Measurements from ENCODE around the gene MAP4K4. TPM values are rescaled to one million over a fixed set of nuclear protein-coding genes. Genes with fewer than 3 reads are reported as not detected.

The MAP4K4 gene
- total RNA-seq, 2 donors from 2014 or later = 60.1 to 147 TPM

DNA sequence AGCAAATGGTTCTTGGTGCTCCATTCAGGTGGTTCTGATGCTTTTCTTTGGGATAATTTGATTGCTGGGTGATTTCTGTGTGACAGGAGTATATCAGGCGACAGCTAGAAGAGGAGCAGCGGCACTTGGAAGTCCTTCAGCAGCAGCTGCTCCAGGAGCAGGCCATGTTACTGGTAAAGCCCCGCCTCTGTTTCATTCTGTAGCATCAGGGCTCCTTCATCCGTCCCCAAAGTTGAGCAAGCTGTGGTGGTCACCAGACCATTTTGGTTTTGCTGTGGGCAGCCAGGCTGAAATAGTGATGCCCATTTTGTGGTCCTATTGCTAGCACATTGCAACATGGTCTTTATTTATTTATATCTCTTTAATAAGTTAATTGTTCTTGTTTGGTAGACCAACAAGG, 161.4 kb downstream of the MAP4K4 start:
- H3K4me1 ChIP-seq (ENCODE audit: control insufficient read depth in 1 of 2, low read depth in 2 of 2) = no peaks in the 10 kb centered on the region
- TF ChIP-seq, protein P1, sequence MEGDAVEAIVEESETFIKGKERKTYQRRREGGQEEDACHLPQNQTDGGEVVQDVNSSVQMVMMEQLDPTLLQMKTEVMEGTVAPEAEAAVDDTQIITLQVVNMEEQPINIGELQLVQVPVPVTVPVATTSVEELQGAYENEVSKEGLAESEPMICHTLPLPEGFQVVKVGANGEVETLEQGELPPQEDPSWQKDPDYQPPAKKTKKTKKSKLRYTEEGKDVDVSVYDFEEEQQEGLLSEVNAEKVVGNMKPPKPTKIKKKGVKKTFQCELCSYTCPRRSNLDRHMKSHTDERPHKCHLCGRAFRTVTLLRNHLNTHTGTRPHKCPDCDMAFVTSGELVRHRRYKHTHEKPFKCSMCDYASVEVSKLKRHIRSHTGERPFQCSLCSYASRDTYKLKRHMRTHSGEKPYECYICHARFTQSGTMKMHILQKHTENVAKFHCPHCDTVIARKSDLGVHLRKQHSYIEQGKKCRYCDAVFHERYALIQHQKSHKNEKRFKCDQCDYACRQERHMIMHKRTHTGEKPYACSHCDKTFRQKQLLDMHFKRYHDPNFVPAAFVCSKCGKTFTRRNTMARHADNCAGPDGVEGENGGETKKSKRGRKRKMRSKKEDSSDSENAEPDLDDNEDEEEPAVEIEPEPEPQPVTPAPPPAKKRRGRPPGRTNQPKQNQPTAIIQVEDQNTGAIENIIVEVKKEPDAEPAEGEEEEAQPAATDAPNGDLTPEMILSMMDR (IDR thresholded peaks at IDR 0.05) = no peak
- no peak overlapping the region for H3K27ac ChIP-seq
- no peak overlapping the region for H3K4me3 ChIP-seq
- no peaks in the 10 kb centered on the region for H3K27me3 ChIP-seq (replicated peaks; ENCODE audit: insufficient read depth)
- peaks cover 22% of the 10 kb centered on the region for H3K36me3 ChIP-seq
- no peaks in the 10 kb centered on the region for H3K9me3 ChIP-seq
- DNase-seq (ENCODE audit: low spot score) (no peak), ATAC-seq (ENCODE audit: insufficient number of reproducible peaks, low FRiP score, low read depth) (no peak)

- Histone ChIP-seq H3K36me3 (peaks cover 22% of the 10 kb centered on the region), H3K9me3 (no peaks in the 10 kb centered on the region), H3K4me3 (no peak overlapping the region), H3K27me3 (replicated peaks; ENCODE audit: insufficient read depth) (no peaks in the 10 kb centered on the region), H3K27ac (no peak overlapping the region), H3K4me1 (ENCODE audit: control insufficient read depth in 1 of 2, low read depth in 2 of 2) (no peaks in the 10 kb centered on the region)
- TF ChIP-seq, protein P1 (IDR thresholded peaks at IDR 0.05) = no peak
- DNase-seq (ENCODE audit: low spot score) (no peak), ATAC-seq (ENCODE audit: insufficient number of reproducible peaks, low FRiP score, low read depth) (no peak)
Measured at GRCh38 chr2:101859604-101860003, 162.1 kb downstream of the MAP4K4 start.

DNA sequence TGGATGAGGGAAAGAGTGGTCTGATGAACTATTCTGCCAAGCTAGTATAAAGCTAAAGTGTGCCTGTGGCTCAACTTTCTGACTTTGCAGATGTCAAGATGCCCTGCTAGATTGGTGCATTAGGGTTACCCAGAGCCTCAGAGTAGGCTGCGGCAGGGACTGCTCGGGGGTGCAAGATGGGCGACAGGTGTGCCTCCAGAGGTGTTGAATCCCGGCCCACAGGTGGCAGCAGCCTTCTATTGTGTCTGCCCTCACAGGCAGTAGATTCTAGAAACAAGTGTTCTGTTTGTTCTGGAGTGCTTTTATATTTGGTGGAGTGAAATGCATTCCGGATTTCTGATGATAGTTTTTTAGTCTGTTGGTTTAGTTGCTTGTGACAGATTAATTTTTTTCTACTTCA, 162.7 kb downstream of the MAP4K4 start:
- Histone ChIP-seq H3K4me1 (ENCODE audit: control insufficient read depth in 1 of 2, low read depth in 2 of 2) (no peaks in the 10 kb centered on the region), H3K4me3 (no peak overlapping the region), H3K27me3 (replicated peaks; ENCODE audit: insufficient read depth) (no peaks in the 10 kb centered on the region), H3K27ac (no peak overlapping the region), H3K36me3 (peaks cover 26% of the 10 kb centered on the region), H3K9me3 (no peaks in the 10 kb centered on the region)
- TF ChIP-seq, protein P1 (IDR thresholded peaks at IDR 0.05) = no peak
- ATAC-seq (ENCODE audit: insufficient number of reproducible peaks, low FRiP score, low read depth) = no peak
- no peak for DNase-seq (ENCODE audit: low spot score)

- TF ChIP-seq, protein P1 (IDR thresholded peaks at IDR 0.05) = no peak
- H3K27me3 ChIP-seq (replicated peaks; ENCODE audit: insufficient read depth) = no peaks in the 10 kb centered on the region
- peaks cover 31% of the 10 kb centered on the region for H3K36me3 ChIP-seq
- ATAC-seq (ENCODE audit: insufficient number of reproducible peaks, low FRiP score, low read depth) (no peak), DNase-seq (ENCODE audit: low spot score) (no peak)
- H3K9me3 ChIP-seq = no peaks in the 10 kb centered on the region
- no peak overlapping the region for H3K27ac ChIP-seq
- H3K4me3 ChIP-seq = no peak overlapping the region
- H3K4me1 ChIP-seq (ENCODE audit: control insufficient read depth in 1 of 2, low read depth in 2 of 2) = no peaks in the 10 kb centered on the region
Measured at GRCh38 chr2:101860782-101861181, 163.3 kb downstream of the MAP4K4 start.

DNA sequence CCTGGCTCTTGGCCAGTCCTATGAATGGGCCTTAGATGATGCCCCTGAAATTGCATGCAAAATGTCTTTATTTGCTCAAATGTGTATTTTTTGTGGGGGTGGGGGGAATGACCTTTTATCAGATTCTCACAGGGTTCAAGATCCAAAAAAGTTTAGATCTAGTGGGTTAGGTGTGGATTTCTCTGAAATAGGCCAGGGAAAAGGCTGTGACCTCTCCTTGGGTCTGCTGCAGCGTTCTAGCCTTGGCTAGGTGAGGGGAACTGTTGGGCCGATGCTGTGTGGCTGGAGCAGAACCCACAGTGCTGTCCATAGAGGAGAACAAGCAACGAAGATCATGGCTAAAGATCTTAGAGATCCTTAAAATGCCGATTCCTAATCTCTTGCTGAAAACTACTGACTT, 163.9 kb downstream of the MAP4K4 start:
- Histone ChIP-seq H3K4me3 (no peak overlapping the region), H3K36me3 (peaks cover 36% of the 10 kb centered on the region), H3K27me3 (replicated peaks; ENCODE audit: insufficient read depth) (no peaks in the 10 kb centered on the region), H3K4me1 (ENCODE audit: control insufficient read depth in 1 of 2, low read depth in 2 of 2) (no peaks in the 10 kb centered on the region), H3K27ac (no peak overlapping the region), H3K9me3 (no peaks in the 10 kb centered on the region)
- no peak for ATAC-seq (ENCODE audit: insufficient number of reproducible peaks, low FRiP score, low read depth)
- DNase-seq (ENCODE audit: low spot score) = no peak
- TF ChIP-seq, protein P1 (IDR thresholded peaks at IDR 0.05) = no peak
